NCI-H128 (cell line): ENCODE data around the gene STPG2.
"Not testable (repeated sequence)": the region's sequence is repeated elsewhere in the genome, so short reads cannot be mapped to it uniquely, and the experiment has no call there.

ENCODE experiments used
- DNase-seq: peaks from one replicate; lab custom pipeline; 2025; ENCODE audit not compliant: unreplicated experiment; lab: John Stamatoyannopoulos, UW

Gene STPG2

DNA sequence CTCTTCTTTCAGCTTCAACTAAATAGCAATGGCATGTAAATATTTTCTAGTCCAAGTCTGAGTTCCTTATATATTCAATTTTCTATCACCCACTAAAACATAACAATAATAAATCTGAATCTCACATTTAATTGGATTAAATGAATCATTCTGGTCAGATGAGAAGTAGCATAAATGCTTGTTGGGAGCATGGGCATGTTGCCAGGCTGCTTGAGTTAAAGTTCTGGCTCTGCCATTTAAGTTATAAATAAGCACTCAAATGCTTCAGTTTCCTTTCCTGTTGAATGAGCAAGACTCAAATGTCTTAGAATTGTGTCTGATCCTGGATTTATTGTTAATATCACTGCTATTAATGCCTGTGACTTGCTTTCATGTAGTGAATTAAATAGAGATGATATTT lies 496.3 kb downstream of the STPG2 start:
- no peak for DNase-seq

DNA sequence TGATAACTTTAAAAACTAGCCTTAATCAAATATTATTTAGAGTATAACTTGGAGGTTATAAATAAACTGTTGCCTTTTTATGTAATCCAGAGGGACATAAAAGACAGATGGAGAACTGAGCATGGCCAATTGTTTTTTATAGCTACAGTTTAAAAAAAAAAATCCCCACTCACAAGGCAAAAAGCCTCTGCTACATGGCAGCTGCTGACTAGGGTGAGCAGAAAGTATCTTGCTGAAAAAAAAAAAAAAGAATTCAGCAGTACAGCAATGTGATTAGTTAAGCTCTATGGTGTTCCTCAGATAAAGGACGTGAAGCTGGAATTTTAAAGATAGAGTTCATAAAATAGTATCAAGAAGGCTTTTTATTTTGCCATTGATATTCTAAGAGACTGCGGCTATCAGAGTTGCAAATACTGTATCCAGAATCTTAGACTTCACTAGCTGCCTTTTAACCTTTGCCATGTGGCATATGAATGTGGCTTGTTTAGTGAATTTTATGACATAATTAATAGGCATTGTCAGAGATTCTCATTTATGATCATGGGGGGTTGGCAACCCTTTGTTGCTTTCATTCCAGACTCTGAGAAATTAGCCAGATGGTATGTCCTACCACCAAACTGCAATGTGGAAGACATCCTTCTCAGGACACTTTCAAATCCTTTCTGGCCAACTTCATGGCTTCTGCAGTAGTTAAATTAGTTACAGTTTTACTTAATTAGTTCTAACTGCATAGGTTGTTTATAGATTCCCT lies 498.0 kb downstream of the STPG2 start:
- DNase-seq = no peak

- DNase-seq = no peak
Observed at GRCh38 chr4:97643179-97643578, 500.1 kb downstream of the STPG2 start.

- DNase-seq = no peak
Observed at GRCh38 chr4:97639961-97640360, 503.3 kb downstream of the STPG2 start.

DNA sequence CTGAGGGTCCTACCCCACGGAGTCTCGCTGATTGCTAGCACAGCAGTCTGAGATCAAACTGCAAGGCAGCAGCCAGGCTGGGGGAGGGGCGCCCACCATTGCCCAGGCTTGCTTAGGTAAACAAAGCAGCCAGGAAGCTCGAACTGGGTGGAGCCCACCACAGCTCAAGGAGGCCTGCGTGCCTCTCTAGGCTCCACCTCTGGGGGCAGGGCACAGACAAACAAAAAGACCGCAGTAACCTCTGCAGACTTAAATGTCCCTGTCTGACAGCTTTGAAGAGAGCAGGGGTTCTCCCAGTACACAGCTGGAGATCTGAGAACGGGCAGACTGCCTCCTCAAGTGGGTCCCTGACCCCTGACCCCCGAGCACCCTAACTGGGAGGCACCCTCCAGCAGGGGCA lies 509.4 kb downstream of the STPG2 start:
- not testable (repeated sequence) for DNase-seq

DNA sequence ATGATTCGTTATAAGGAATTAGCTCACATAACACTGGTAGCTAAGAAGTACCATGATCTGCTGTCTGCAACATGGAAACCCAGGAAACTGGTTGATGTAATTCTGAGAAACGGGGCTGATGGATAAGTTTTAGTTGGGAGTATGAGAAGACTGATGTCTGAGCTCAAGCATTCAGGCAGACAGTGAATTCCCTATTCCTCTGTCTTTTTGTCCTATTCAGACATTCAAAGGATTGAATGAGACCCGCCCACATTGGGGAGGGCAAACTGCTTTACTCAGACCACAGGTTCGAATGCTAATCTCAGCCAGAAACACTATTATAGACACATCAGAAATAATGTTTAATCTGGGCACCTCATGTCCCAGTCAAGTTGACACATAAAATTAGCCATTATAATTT lies 515.5 kb downstream of the STPG2 start:
- no peak for DNase-seq

GRCh38 chr4:97624204-97624603 lies 519.1 kb downstream of the STPG2 start:
- DNase-seq = no peak

GRCh38 chr4:97605932-97606331 lies 537.3 kb downstream of the STPG2 start:
- DNase-seq = no peak

- no peak for DNase-seq
Observed at GRCh38 chr4:97593248-97593647, 550.0 kb downstream of the STPG2 start.

DNA sequence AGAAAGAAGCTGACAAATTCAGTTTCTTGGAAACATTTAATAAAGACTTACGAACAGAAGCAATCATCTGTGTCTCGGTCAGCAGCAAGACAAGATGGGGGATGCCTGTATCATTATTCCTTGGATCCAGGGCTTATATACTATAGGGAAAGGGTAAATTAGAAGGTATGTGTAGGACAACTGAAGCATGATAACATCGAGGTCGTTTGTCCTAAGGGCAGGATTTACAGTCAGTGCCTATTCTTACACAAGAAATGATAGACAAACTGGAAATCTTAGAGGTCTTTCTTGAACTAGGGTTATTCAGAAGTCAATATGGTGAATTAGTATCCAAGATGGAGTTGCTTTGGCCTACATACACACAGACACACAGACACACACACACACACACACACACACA lies 553.0 kb downstream of the STPG2 start:
- no peak for DNase-seq

GRCh38 chr4:97589481-97590196 lies 553.6 kb downstream of the STPG2 start:
- no peak for DNase-seq

DNA sequence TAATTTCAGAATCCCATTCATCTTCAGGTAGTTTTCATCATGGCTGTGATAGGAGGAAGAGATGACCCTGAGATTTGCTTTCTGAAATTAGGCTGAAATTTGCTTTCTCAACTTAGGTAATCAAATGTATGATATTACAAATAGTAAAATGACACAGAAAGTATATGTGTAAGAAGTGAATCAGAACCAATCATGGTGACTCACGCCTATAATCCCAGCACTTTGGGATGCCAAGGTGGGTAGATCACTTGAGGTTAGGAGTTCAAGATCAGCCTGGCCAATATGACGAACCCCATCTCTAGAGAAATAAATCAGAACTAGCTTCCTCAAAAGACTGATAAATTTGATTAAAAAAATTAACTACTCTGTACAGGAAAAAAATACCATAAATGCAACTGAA lies 555.4 kb downstream of the STPG2 start:
- no peak for DNase-seq

DNA sequence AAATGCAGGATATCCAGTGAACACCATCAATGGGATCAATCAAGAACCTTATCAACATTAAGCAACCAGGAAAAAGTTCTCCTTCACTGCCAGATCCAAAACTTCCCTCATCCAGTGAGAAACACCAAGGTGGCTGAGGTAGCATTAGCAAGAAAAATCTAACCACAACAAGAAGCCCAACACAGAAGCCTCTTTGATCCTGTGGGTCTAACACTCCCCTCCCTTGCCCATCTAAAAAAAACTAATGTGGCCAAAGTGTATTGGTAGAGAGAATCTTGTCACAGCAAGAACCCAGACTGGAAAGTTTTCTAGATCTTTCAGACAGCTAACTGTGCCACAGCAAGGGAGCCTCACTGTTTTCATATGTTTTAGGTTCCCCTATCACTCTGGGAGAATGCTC lies 558.0 kb downstream of the STPG2 start:
- no peak for DNase-seq

- DNase-seq = no peak
Observed at GRCh38 chr4:97582890-97583289, 560.4 kb downstream of the STPG2 start.

DNA sequence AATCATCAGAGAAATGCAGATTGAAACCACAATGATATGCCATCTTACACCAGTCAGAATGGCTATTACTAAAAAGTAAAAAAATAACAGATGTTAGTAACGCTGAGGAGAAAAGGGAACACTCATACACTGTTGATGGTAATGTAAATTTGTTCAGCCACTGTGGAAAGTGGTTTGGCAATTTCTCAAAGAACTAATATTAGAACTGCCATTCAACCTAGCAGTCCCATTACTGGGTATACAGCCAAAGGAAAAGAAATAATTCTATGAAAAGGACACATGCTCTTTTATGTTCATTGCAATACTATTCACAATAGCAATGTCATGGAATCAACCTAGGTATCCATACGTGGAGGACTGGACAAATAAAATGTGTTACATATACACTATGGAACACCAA lies 566.3 kb downstream of the STPG2 start:
- DNase-seq = no peak

DNA sequence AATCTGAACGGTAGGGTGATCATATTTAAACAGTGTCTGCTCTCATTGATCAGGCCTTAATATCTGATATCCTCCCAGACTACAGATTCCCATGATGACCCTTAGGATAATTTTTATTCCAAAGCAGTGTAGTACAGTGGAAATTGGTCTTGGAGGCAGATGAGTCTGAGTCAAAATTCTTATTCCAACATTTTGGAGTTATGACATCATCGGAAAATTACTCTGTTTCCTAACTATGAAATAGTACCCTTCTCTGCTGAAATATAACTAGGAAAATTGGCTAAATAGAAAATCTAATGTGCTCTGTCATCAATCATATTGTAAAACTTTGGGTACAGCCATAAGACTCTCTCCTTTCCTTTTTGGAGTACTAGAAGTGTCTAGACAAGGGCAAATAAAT lies 583.3 kb downstream of the STPG2 start:
- DNase-seq = no peak

- no peak for DNase-seq
Observed at GRCh38 chr4:97558204-97558778, 585.0 kb downstream of the STPG2 start.

DNA sequence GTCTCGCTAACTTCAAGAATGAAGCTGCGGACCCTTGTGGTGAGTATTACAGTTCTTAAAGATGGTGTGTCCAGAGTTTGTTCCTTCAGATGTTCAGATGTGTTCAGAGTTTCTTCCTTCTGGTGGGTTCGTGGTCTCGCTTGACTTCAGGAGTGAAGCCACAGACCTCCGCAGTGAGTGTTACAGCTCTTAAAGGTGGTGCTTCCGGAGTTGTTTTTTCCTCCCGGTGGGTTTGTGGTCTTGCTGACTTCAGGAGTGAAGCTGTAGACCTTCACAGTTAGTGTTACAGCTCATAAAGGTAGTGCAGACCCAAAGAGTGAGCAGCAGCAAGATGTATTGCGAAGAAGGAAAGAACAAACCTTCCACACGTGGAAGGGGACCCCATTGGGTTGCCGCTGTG lies 592.6 kb downstream of the STPG2 start:
- not testable (repeated sequence) for DNase-seq

- DNase-seq = no peak
Observed at GRCh38 chr4:97548943-97549583, 594.2 kb downstream of the STPG2 start.

GRCh38 chr4:97548186-97548585 lies 595.1 kb downstream of the STPG2 start:
- DNase-seq = no peak

GRCh38 chr4:97531351-97531750 lies 611.9 kb downstream of the STPG2 start:
- no peak for DNase-seq

- DNase-seq = no peak
Observed at GRCh38 chr4:97530676-97531075, 612.6 kb downstream of the STPG2 start.
